ENCODE results near the gene PSTPIP2.
"Not testable (repeated sequence)": the region's sequence is repeated elsewhere in the genome, so short reads cannot be mapped to it uniquely, and the experiment has no call there.

PSTPIP2 gene

GRCh38 chr18:46071653-46072375 lies at the start of gene PSTPIP2:
Gene PSTPIP2, minus strand, starts transcription at chr18:46072260. Its CDS starts 72 bp downstream, at chr18:46072188.
- peak; percentile 71 for DNase-seq (ENCODE audit: low read depth)

- DNase-seq (ENCODE audit: low read depth), result no peak
Observed at GRCh38 chr18:46113751-46114150, 41.7 kb upstream of the PSTPIP2 start.

- no peak for DNase-seq (ENCODE audit: low read depth)
Observed at GRCh38 chr18:46110406-46110805, 38.3 kb upstream of the PSTPIP2 start.

- no peak for DNase-seq (ENCODE audit: low read depth)
Observed at GRCh38 chr18:46109386-46109785, 37.3 kb upstream of the PSTPIP2 start.

- DNase-seq (ENCODE audit: low read depth), result peak; percentile 82
Observed at GRCh38 chr18:46104128-46104911, 32.3 kb upstream of the PSTPIP2 start, which contains the start of gene HAUS1. Gene HAUS1, plus strand, starts transcription at chr18:46104385. Its CDS starts 27 bp downstream, at chr18:46104412.

GRCh38 chr18:46099463-46099862 lies 27.4 kb upstream of the PSTPIP2 start:
- DNase-seq (ENCODE audit: low read depth), result no peak

- DNase-seq (ENCODE audit: low read depth), result no peak
Observed at GRCh38 chr18:46098616-46098933, 26.5 kb upstream of the PSTPIP2 start.

GRCh38 chr18:46097801-46098615 lies 25.9 kb upstream of the PSTPIP2 start, which contains the start of gene ATP5F1A:
Gene ATP5F1A, minus strand, starts transcription at chr18:46098296. Its CDS starts 65 bp downstream, at chr18:46098231.
- DNase-seq (ENCODE audit: low read depth), result peak; percentile 89

- DNase-seq (ENCODE audit: low read depth), result no peak
Observed at GRCh38 chr18:46097431-46097800, 25.4 kb upstream of the PSTPIP2 start.

GRCh38 chr18:46096651-46097300 lies 24.7 kb upstream of the PSTPIP2 start:
- peak; percentile 4 for DNase-seq (ENCODE audit: low read depth)

- no peak for DNase-seq (ENCODE audit: low read depth)
Observed at GRCh38 chr18:46095532-46095931, 23.5 kb upstream of the PSTPIP2 start.

- DNase-seq (ENCODE audit: low read depth), result not testable (repeated sequence)
Observed at GRCh38 chr18:46088501-46088900, 16.4 kb upstream of the PSTPIP2 start.

- DNase-seq (ENCODE audit: low read depth), result no peak
Observed at GRCh38 chr18:46084431-46084830, 12.4 kb upstream of the PSTPIP2 start.

- no peak for DNase-seq (ENCODE audit: low read depth)
Observed at GRCh38 chr18:46080156-46080555, 8.1 kb upstream of the PSTPIP2 start.

- no peak for DNase-seq (ENCODE audit: low read depth)
Observed at GRCh38 chr18:46079336-46079735, 7.3 kb upstream of the PSTPIP2 start.

- DNase-seq (ENCODE audit: low read depth), result peak; percentile 77
Observed at GRCh38 chr18:46073474-46074331, 1.6 kb upstream of the PSTPIP2 start.

- no peak for DNase-seq (ENCODE audit: low read depth)
Observed at GRCh38 chr18:46072959-46073358, 899 bp upstream of the PSTPIP2 start.

GRCh38 chr18:46072376-46072867 lies 362 bp upstream of the PSTPIP2 start:
- DNase-seq (ENCODE audit: low read depth), result no peak

- DNase-seq (ENCODE audit: low read depth), result no peak
Observed at GRCh38 chr18:46070815-46071652, 1.0 kb downstream of the PSTPIP2 start.

GRCh38 chr18:46070232-46070631 lies 1.8 kb downstream of the PSTPIP2 start:
- no peak for DNase-seq (ENCODE audit: low read depth)
